Measurements from ENCODE around the gene EFHC2.

GRCh38 chrX:44157858-44158257, 185.6 kb downstream of the EFHC2 start:
- TF ChIP-seq CTCF (IDR thresholded peaks at IDR 0.05) (no peak), POLR2A (IDR thresholded peaks at IDR 0.05) (no peak), POLR2AphosphoS5 (IDR thresholded peaks at IDR 0.05; ENCODE audit: insufficient read depth in 1 of 2, low read depth in 1 of 2) (no peak)

All from vagina (tissue), 2 donors.